Urothelium cell line (cell line): ENCODE results near the gene MAEA.
"Not testable (repeated sequence)": the region's sequence is repeated elsewhere in the genome, so short reads cannot be mapped to it uniquely, and the experiment has no call there.

Experiments used
- DNase-seq: peaks from one replicate; pipeline ENCODE4 v3.0.0; 2011; ENCODE audit warnings: low spot score, mixed read lengths
- FAIRE-seq: peaks from 2 replicates; lab custom pipeline; 2011; peaks lifted over from hg19 to GRCh38; lab: Jason Lieb, UNC

MAEA gene

DNA sequence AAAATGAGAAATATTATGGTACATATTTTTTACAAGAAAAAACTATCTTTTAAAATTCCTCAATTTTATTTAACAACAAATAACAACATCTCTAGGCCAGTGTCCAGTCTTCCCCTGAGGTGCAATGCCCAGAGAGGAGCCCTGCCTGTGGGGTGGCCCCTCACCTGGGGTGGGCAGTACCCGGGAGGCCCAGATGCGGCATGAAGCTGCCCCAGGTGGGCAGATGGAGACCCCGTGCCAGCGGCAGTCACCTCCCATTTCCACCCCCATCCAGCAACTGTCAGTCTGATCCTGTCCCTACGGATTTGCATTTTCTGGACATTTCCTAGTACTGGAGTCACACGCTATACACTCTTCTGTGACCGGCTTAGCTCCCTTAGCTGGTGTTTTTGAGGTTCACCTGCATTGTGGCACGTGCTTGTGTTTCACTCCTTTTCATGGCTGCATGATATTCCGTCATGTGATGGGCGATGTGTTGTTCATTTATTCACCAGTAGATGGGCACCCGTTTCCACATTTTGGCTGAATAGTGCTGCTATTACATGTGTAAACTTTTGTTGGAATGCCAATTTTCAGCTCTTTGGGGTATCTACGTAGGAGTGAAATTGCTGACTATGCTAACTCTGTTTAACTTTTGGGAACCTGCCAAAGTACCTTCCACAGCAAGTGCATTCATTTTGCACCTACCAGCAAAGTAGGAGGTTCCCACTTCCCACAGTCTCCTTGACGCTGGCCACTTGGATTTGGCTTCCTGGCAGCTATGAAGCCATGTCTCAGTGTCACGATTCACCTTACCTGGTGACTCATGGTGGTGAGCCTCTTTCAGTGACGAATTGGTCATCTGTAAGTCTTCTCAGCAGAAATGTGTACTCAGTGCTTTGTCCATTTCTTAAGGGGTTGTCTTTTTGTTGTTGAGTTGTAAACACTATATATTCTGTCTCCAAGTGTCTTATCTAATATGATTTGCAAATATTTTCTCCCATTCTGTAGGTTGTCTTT, 11.7 kb upstream of the MAEA start:
- FAIRE-seq = no peak
- DNase-seq = peak; percentile 45

DNA sequence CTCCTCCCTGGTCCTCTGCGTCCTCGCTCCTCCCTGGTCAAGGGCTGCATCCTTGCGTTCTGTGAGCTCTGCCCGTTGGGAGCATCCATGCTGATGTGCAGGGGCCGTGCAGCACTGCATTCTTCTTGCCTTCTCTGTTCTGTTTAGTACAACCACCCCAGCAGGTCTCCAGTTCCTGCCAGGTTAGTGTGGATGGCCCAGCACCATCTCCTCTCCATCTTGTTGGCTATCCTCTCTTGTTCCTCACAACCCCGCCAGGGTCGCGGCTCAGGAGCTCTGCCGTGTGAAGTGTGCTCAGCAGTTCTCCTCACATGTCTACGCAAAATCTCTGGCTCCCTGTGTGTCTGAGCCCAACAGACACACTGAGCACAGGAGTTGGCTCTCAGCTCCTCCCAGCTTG, 10.4 kb upstream of the MAEA start:
- no peak for FAIRE-seq
- DNase-seq = no peak

DNA sequence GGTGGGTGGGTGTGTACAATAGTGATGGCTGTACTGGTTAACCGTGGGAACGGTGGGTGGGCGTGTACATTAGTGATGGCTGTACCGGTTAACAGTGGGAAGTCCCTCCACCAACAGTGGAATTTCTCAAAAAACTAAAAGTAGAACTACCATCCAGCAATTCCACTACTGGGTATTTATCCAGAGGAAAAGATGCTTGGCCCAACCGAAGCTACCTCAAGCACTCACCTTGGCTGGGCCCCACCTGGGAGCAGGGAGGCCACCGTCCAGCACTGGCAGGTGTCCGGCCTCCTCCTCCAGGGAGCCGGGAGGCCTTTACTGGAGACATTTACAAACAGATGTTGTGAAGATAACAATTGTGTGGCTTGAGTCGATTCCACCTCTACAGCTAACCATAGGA, 6.0 kb upstream of the MAEA start:
- FAIRE-seq (no peak), DNase-seq (no peak)

DNA sequence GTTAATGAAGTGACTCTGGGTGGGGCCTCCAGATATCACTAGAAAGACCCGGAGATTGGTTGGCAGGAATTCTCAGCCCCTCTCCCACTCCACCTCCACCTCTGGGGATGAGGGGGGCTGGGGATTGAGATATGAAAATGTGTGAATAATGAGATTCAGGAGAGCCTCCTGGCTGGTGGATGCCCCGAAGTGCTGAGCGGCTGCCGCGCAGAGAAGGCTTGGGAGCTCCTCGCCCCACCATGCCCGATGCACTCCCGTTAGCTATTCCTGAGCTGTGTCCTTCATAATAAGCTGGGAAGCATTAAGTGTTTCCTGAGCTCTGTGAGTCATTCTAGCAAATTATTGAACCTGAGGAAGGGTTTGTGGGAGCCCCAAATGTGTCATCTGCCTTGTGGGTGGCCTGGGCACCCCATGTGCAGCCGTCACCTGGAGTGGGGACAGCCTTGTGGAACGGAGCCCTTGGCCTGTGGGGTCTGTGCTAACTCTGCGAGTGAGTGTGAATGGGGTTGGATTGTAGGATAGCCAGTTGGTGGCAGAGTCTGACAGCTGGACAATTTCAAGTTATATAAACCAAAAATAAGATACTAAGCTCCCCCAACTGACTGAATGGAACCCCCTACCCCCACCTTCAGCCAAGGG, 4.4 kb upstream of the MAEA start:
- no peak for FAIRE-seq

DNA sequence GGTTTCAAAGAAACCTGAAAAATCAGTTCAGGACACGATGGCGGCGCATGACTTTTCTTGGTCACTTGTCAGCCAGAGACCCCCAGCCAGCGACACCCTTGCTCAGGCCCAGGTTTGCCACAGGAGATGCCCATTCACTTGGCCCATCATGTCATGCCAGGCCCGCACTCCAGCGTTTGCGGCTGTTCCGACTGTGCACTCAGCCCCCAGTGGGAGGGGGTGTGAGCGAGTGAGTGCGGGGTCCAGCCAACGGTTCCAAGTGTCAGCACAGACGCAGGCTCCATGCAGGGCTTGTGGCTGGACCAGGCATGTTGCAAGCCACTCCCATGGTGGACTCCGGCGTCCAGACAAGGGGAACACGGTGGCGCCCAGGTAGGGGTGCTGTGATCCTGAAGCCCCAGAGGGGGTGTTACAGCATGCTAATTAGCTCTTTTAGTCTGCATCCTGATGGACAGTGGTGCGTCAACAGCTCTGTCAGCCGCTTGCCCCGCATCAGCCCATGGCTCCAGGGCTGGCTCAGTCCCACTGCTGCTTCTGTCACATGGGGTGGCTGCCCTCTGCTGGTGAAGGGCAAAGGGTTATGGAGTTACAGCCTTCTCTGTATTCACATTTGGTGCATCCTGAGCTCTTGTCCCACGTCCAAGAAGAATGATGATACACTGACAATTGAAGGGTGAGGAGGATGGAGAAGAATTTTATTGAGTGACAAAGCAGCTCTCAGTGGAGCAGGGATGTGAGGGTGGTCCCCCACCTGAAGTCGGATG, 3.7 kb upstream of the MAEA start:
- peak; percentile 11 for DNase-seq
- no peak for FAIRE-seq

More for the DNA sequence above, 4.4 kb upstream of the MAEA start:
- DNase-seq = no peak

DNA sequence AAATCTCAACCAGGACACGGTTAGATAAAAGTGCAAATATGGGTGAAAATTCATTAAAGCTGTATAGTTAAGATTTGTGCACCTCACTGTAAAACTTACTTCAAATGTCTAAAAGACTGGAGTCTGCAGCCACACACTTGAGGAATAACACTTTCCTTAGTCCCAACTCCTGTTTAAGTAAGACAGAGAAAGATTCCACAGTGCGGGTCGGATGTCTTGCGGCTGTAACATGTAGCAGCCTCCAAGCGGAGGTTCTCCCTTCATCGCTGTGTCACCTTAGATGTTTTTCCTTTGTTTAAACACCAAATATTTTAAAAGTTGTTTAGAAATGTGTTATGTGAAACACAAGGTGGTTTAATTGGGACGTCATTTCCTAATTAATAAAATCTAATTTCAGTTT, 905 bp upstream of the MAEA start:
- FAIRE-seq (no peak), DNase-seq (no peak)

DNA sequence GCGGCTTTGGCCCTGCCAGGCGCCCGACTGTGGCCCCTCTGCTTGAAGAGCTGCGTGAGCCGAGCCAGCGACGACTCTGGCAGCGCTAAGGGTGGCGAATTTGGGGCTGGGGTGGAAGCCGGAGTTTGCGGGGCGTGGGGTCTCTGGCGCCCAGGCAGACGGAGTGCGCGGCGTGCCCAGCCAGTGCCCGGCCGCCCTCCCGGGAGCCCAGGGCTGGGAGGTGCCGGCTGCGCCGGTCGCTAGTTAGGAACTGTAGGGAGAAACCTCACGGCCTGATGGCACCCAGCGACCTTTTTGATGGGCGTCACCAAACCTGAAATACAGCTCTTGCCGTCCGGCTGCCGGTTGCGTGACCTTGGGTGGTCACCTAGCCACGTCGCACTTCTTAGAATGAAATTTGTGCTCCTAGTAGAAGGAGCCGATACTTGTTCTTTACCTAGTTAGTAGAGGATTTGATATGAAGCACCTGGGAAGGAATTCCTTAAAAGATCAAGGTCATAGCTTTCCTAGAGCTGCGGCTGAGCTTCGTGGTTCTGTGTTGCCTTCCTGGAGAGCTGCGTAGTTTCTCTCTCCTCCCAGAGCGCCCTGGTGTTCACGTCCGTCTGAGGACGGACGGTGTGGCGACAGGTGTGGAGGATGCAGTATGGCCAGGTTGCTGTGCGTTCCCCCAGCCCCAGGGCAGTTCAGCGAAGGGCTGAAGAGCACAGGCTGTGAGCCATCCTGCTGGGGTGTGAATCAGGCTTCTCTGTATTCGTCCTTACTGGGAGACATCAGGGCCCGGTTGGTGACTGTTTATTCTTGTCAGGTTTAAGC, 680 bp downstream of the MAEA start:
- no peak for FAIRE-seq
- no peak for DNase-seq

DNA sequence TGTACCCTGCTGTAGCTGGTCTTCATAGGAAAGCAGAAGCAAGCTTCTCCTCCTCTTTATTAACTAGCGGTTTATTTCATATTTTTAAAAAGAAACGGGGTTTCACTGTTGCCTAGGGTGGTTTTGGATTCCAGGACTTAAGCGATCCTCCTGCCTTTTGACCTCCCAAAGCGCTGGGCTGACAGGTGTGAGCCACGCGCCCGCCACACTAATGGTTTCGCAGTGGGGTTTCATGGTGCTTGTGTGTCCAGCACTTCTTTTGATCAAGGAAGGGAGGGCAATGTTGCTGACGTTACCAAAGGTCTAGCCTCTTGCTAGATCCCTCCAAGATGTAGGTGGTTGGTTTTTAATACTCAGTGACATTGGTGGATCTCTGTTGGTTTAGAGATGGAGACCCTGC, 1.4 kb downstream of the MAEA start:
- FAIRE-seq (no peak), DNase-seq (no peak)

DNA sequence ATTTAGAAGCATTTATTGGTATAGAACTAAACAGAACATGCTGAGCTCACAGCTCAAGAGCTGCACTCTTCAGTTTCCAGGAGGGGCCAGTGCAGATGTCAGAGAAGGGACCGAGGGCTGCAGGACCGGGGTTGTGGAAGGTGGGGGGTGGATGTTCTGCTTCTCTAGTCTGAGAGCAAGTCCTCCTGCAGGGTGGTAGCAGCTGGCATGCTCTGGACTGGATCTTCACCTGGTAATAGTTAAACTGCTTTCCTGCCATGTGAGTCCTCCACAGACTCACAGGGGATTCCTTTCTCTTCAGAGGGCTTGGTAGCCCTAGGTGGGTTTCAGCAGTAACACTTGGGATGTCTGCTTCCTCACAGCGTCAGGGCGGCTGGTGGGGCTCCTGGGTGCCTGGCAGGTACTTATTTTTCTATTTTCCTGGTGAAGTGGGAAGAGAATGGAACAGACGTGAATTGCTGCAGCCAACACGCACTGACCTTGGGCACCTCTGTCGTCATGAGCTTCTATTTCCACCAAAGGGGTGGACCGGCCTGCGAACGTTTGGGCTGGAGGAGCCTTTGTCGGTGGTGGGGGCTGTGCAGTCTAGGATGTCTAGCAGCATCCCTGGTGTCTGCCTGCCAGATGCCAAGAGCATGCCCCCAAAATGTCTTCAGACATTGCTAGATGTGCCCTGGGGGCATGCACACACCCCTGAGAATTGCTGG, 2.5 kb downstream of the MAEA start:
- FAIRE-seq (no peak), DNase-seq (no peak)

DNA sequence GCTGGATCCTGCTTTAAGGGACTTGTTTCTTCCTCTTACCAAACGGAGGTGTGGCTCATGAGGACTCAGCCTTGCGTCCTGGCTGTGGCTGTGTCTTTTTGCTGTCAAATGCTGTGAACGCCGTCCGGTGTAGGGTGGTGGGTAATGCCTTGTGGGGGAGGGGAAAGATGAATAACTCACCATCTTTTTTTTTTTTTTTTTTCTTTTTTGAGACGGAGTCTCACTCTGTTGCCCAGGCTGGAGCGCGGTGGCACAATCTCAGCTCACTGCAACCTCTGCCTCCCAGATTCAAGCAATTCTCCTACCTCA, 3.0 kb downstream of the MAEA start:
- not testable (repeated sequence) for FAIRE-seq, DNase-seq

DNA sequence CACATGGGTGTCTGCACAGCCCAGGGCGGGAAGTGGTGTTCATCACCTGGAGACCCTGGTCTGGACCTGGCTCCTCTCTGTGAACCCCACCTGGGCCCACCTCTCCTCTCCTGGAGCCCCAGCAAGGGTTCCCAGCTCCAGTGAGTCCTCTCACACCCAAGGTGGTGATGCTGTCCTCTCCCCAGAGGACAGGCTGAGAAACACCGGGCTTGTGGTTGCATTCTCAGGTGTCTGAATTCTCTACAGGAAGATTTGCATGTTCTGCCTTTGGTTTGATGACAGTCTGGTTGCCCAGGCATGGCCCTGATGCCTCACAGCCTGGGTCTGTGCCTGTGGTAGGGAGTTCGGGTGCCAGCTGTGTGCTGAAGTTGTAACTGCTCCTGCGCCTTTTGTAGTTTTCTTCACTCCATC, 3.8 kb downstream of the MAEA start:
- DNase-seq = no peak
- no peak for FAIRE-seq

DNA sequence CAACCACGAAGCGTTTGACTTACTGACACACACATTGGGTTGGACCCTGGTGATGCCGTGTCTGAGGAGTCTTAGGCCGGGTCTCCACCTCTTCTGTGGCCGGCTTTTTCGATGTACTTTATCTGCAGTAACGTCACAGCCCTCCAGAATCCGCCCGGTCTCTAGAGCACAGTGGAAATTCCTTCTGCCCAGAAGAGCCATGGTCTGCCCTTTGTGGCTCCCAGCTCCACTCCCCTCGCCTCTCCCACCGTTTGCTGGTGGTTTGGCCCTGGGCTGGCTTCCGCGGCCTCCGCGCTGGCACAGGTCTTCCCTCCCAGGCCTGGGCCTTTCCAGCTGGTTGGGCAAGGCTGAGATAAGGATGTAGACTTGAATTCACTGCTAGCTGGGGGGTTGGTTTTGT, 4.3 kb downstream of the MAEA start:
- DNase-seq (no peak), FAIRE-seq (no peak)

DNA sequence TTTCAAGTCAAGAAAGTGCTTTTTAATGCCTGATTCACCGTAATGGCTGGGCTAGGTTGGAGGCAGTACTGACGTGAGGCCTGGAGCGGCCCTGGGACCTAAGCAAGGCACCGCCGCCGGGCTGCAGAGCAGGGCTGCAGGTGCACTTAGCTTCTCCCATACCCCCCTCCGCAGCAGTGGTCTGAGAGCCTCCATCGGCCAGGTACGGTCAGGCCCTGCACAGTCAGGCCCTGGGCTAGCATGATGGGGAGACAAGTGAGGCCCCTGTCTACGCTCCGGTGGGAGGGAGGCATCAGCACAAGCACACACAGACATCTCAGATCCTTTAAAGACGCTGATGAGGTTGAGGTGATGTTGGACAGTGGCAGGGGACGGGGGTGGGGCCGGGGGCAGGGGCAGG, 4.7 kb downstream of the MAEA start:
- FAIRE-seq (no peak), DNase-seq (no peak)

DNA sequence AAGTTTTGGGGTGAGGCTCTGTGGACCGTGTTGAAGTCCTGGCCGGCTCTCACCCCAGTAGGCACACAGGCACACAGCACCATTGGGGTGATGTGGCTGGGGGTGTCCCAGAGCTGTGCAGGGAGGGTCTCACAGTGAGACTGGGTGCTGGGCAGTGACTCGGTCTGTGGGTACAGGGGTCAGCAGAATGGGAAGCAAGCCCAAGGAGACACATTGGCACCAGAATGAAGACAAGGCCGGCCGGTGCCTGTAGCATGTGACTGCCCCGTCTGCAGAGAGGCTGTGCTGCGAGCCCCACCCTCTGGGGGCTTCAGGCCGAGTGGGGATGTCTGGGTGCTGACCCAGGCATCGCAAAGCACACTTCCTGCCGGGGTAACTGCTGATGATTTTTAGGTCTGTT, 5.2 kb downstream of the MAEA start:
- no peak for FAIRE-seq
- no peak for DNase-seq

DNA sequence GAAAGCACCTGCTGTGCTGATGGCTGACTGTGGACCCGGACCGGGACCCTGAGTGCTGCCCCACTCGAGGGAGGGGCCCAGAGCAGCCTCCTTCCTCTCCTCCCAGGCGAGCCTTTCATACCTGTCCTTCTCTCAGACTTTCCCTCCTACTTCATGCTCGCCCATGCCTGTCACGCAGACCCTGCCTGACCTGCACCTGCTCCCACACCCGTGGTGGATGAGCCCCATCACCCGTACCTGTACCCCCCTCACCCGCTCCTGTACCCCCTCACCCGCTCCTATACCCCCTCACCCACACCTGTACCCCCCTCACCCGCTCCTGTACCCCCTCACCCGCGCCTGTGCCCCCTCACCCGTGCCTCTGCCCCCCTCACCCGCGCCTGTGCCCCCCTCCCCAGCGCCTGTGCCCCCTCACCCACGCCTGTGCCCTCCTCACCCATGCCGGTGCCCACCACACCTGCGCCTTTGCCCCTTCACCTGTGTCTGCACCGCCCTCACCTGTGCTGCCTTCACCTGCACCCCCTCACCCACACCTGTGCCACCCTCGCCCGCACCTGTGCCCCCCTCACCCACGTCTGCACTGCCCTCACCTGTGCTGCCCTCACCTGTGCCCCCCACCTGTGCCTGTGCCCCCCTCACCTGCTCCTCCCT, 5.8 kb downstream of the MAEA start:
- no peak for FAIRE-seq
- no peak for DNase-seq

DNA sequence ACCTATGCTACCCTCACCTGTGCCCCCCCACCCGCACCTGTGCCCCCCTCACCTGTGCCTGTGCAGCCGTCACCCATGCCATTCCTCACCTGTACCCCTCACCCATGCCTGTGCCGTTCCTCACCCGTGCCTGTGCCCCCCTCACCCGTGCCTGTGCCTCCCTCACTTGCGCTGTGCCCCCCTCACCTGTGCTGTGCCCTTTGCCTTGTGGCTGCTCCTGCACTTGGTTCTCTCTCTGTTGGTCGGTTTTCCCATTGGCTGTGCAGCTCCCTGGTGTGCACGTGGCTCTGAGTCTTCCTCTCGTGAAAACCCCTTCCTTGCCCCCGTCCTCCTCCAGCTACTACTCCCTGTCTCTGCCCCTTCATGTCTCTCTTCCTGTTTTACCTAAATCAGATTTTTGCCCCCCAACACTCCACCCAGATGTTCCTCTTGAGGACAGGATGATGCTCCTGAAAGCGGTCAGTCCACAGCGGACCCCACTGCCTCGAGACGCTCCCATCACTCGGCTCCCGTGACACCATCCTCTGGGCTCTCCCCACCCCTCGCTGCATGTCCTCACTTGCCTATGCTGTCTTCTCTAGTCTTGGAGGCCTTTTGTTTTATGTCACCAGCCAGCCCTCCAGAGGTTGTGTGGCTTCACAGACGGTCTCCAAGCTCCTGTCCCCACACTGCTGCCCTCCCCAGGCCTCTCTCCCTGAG, 6.8 kb downstream of the MAEA start:
- FAIRE-seq (no peak), DNase-seq (no peak)

DNA sequence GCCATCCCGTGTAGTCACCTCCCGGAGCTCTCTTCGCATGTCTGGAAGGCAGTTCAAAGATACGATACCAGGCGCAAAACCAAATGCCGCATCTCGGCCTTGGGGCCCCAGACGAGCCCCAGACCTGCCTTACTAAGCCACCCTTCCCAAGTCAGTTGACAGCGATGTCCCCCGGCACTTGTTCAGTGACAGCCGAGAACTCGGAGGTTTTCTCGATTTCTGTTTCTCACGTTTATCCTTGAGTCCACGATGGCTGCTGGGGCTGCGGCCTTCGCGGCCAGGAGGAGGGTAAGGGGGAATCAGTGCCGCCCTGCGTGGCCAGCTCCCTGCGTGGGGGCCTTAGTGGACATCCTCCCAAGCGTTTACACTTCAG, 7.3 kb downstream of the MAEA start:
- FAIRE-seq = no peak
- DNase-seq = no peak

DNA sequence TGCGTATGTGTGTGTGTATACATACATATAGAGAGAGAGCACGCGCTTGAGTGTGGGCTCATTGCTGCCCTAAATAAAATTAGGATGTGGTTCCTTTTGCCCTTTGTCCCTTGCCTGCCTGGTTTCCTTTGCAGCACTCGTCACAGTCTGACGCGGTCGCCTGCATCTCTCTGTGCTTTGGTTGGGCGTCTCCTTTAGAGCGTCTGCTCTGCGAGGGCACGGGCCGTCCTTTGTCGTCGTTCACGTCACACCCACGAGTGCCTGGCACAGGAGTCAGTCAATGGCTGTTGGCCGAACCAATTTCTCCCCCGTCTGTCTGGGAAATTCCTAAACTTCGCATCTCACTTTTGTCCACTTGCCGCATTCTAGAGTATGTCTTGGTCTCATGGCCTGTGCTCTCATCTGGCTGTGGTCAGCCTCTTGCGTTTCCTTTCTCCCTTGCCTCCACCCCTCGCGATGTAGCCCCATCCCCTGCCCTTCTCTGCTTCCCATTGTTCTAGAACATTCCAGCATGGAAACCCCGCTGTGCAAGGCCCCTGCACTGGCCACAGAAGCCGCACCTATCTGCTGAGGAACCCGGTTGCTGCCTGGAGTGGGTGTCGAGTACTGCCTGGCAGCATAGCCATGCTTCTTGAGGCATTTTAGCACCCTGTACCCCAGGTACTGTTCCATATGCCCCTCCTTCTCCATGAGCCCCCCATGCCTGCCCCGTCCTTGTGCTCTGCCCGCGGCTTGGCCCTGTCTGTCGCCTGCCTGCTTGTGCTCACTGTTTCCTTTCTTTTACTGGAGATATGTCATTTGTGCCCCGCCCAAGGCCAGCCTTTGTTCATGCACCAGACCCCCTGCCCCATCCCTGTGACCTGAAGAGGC, 8.0 kb downstream of the MAEA start:
- DNase-seq = no peak
- no peak for FAIRE-seq
